OCI-LY3 (cell line): ENCODE data around the gene HSPBP1.

Experiments used
- EZH2phosphoT487 ChIP-seq: fragments of 200-600 bp; shearing (Covaris generic); IDR thresholded peaks from 2 replicates; pipeline ENCODE4 v1.6.1; 2018; ENCODE audit warnings: antibody characterized with exemption, mixed run types, low read depth
- TF ChIP-seq, protein P1 (sequence below): fragments of 200-600, 300-600 bp; sonication (generic); IDR thresholded peaks from 2 replicates; pipeline ENCODE4 v1.5.1; 2014; ENCODE audit warnings: antibody characterized with exemption, low read length, low read depth

DNA sequence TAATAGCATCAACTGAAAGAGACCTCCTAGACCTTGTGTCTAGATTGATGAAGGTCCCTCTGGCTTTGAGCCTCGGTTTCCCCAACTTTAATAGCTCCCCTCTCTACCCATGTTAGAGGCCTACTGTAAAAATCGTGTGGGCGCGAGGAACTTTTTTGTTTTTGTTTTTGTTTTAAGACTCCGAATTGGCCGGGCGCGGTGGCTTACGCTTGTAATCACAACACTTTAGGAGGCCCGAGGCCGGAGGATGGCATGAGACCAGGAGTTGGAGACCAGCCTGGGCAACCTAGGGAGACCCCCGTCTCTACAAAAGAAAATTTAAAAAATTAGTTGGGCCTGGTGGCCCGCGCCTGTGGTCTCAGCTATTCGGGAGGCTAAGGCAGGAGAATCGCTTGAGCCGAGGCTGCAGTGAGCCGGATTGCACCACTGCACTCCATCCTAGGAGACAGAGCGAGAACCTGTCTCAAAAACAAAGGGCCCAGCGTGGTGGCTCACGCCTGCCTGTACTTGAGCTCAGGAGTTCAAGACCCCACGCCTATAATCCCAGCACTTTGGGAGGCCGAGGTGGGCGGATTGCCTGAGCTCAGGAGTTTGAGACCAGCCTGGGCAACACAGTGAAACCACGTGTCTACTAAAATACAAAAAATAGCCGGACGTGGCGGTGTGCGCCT is 20.2 kb downstream of the HSPBP1 start:
- TF ChIP-seq, protein P1, sequence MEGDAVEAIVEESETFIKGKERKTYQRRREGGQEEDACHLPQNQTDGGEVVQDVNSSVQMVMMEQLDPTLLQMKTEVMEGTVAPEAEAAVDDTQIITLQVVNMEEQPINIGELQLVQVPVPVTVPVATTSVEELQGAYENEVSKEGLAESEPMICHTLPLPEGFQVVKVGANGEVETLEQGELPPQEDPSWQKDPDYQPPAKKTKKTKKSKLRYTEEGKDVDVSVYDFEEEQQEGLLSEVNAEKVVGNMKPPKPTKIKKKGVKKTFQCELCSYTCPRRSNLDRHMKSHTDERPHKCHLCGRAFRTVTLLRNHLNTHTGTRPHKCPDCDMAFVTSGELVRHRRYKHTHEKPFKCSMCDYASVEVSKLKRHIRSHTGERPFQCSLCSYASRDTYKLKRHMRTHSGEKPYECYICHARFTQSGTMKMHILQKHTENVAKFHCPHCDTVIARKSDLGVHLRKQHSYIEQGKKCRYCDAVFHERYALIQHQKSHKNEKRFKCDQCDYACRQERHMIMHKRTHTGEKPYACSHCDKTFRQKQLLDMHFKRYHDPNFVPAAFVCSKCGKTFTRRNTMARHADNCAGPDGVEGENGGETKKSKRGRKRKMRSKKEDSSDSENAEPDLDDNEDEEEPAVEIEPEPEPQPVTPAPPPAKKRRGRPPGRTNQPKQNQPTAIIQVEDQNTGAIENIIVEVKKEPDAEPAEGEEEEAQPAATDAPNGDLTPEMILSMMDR = no peak
- no peak for TF ChIP-seq EZH2phosphoT487
